ENCODE results near the gene PLXNB1. TPM values are rescaled to one million over a fixed set of nuclear protein-coding genes. Genes with fewer than 3 reads are reported as not detected.

PLXNB1 gene
- polyA plus RNA-seq, 6 donors from 2014 or later, result 0.03 to 0.37 TPM; not detected in 4

DNA sequence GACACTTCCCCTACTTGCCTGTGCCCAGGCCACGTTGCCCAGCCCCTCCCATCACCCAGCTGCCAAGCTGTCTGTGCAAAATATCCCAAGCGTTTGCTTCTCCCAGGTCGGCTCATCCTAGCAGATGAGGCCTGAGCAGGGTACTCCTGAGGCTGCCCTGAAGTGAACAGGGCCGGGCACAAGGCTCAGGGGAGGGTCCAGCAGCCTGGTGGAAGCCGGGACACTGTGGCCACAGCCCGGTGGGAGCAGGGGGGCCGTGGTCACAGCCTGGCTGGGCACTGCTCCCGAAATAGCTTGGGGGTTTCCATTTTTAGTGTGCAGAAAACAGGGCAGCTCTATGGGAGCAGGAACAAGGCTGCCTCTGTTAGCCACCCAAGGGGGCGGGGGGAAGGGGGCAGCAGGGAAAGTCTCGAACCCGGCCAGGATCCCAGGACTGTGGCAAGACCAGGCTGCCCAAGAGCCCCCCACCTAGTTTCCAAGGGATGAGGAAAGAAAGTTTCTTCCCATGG lies 3.4 kb downstream of the PLXNB1 start:
- Mint-ChIP-seq H3K27ac (no peak overlapping the region), H3K27me3 (peaks cover 7 to 24% (median 21%) of the 10 kb centered on the region in 3 donors), H3K4me1 (peaks cover 10 to 18% (median 12%) of the 10 kb centered on the region in 3 donors), H3K36me3 (no peaks in the 10 kb centered on the region), H3K4me3 (peak overlapping the region in 2 of 8 donors; percentile 29 to 66), H3K9me3 (no peaks in the 10 kb centered on the region)
- no peak for DNase-seq
- ATAC-seq (ENCODE audit: low read depth in 2 of 2), result no peak

DNA sequence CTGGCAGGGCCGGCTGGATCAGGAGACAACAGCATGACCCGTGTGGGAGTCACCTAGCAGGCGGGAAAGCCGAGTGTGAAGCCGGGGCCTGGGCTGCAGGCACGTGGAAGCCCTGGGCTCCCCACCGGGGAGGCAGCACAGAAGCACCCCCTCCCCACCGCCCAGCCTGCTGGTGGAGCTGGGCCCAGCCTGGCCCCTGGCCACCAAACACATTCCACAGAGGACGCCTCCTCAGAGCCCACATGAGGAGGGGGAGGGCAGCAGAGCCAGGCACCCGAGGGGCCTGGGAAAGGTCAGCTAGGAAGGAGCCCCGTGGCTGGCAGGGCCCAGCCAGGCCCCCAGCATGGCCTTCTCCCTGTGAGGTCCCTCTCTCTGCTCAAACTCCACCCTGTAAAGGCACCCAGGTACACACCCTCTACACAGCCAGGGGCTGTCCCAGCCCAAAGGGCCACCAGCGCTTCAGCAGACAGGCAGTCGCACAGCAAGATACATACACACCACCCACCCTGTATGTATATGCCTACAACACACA lies 4.5 kb downstream of the PLXNB1 start:
- no peak overlapping the region for H3K27ac Mint-ChIP-seq
- DNase-seq (no peak), ATAC-seq (ENCODE audit: low read depth in 2 of 2) (no peak)
- no peaks in the 10 kb centered on the region for H3K36me3 Mint-ChIP-seq
- H3K9me3 Mint-ChIP-seq, result no peaks in the 10 kb centered on the region
- peak overlapping the region in 1 of 8 donors; percentile 39 for H3K4me3 Mint-ChIP-seq
- H3K4me1 Mint-ChIP-seq, result peaks cover 5 to 7% (median 5%) of the 10 kb centered on the region in 3 donors
- H3K27me3 Mint-ChIP-seq, result peaks cover 7 to 24% (median 15%) of the 10 kb centered on the region in 3 donors

GRCh38 chr3:48423883-48424695 lies 5.8 kb downstream of the PLXNB1 start:
- Mint-ChIP-seq H3K4me1 (no peaks in the 10 kb centered on the region), H3K27ac (no peak overlapping the region), H3K9me3 (no peaks in the 10 kb centered on the region), H3K27me3 (peaks cover 7 to 19% (median 15%) of the 10 kb centered on the region in 3 donors), H3K4me3 (peak overlapping the region in 2 of 8 donors; percentile 34 to 39), H3K36me3 (no peaks in the 10 kb centered on the region)
- DNase-seq (no peak), ATAC-seq (ENCODE audit: low read depth in 2 of 2) (no peak)

DNA sequence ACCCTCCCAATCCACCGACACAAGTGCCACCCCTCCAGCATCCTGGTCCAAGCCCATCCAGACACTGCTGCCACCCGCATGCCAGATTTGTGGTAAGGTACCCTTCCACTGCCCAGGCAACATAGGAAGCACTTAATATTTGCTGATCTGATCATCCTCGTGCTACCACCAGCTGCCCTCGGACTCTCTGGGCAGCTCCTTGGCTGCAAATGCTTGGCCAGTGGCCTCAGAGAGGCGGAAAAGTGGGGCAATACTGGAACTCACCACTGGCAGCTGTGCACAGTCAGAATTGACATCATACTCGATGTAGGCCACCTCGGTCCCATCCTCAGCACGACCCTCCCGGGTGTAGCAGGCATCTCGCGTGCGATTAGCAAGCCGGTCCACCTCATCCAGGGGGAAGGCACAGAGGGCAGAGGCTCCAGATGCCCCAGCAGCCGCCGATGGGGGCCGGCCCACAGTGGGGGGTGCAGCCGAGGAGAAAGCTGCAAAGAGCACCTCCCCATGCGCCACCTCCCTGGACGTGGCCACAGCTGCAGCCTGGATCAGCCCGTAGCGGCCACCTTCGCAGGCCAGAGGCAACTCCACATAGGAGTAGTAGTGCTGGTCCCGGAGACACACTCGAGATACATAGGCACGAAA lies 6.5 kb downstream of the PLXNB1 start:
- ATAC-seq (ENCODE audit: low read depth in 2 of 2) (no peak), DNase-seq (no peak)
- Mint-ChIP-seq H3K9me3 (no peaks in the 10 kb centered on the region), H3K36me3 (no peaks in the 10 kb centered on the region), H3K4me3 (no peak overlapping the region), H3K27ac (no peak overlapping the region), H3K4me1 (no peaks in the 10 kb centered on the region), H3K27me3 (peaks cover 7 to 17% (median 13%) of the 10 kb centered on the region in 3 donors)

DNA sequence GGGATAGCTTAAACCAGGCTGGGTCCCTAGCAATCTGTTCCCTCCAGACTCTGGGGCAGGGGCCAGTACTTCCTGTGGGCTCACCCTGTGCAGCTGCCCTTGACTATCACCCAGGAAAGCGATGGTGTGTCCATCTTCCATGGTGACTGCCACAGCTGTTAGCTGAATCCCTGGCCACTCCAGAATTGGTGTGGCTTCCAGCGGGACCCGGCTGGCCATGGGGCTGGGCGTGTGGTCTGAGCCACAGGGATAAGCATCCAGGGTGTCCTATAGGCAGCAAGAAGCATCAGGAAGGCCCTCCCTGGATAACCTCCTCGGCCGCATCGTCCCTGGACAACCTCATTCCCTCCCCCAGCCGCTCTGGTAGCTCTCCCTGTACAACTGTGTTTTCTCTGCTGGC lies 7.2 kb downstream of the PLXNB1 start:
- Mint-ChIP-seq H3K27ac (peak overlapping the region in 1 of 6 donors; percentile 89), H3K4me1 (no peaks in the 10 kb centered on the region), H3K36me3 (no peaks in the 10 kb centered on the region), H3K9me3 (no peaks in the 10 kb centered on the region), H3K27me3 (peaks cover 3 to 10% (median 6%) of the 10 kb centered on the region in 3 donors), H3K4me3 (no peak overlapping the region)
- DNase-seq (no peak), ATAC-seq (ENCODE audit: low read depth in 2 of 2) (no peak)

- Mint-ChIP-seq H3K9me3 (no peaks in the 10 kb centered on the region), H3K27me3 (peaks cover 0 to 6% (median 2%) of the 10 kb centered on the region in 3 donors), H3K4me1 (no peaks in the 10 kb centered on the region), H3K27ac (no peak overlapping the region), H3K4me3 (no peak overlapping the region), H3K36me3 (no peaks in the 10 kb centered on the region)
- ATAC-seq (ENCODE audit: low read depth in 2 of 2), result no peak
- no peak for DNase-seq
These were observed 7.6 kb downstream of the PLXNB1 start for GRCh38 chr3:48422272-48422671.

DNA sequence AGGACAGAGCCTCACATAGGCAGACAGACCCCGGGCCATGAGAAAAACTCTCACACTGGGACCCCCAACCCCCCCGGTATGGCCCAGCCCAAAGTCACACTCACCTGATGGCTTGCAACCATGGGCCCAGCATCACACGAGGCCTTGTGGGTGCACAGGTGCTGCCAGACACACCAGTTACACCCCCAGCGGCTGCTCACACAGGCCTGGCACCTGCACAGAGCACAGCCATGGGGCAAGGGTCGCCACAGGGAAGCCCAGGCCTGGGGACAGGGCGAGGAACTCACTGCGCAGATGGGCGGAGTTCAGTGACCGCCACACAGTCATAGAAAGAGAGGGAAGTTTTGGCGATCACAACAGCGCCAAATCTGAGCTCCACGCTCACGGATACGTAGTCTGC lies 9.3 kb downstream of the PLXNB1 start:
- no peak for ATAC-seq (ENCODE audit: low read depth in 2 of 2)
- no peaks in the 10 kb centered on the region for H3K4me1 Mint-ChIP-seq
- H3K27me3 Mint-ChIP-seq, result no peaks in the 10 kb centered on the region
- H3K36me3 Mint-ChIP-seq, result no peaks in the 10 kb centered on the region
- H3K27ac Mint-ChIP-seq, result no peak overlapping the region
- no peak overlapping the region for H3K4me3 Mint-ChIP-seq
- DNase-seq, result no peak
- no peaks in the 10 kb centered on the region for H3K9me3 Mint-ChIP-seq

DNA sequence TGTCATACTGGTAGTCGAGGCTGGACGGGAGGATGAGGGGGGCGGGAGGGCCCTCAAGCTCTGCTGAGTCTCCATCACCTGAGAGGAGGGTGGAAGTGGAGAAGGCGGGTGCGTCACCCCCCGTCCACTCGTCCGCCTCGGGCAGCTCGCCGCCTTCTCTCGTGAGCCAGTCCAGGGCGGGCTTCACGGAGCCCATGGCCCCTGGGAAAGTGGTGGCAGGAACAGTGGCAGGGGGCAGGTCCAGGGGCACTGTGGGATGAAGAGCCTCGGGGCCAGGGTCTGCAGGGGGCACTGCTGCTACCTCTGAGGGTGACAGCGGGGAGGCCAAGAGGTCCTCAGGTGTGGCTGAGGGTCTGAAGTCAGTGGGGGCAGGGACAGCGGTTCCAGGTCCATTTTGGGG lies 10.3 kb downstream of the PLXNB1 start:
- no peaks in the 10 kb centered on the region for H3K4me1 Mint-ChIP-seq
- no peaks in the 10 kb centered on the region for H3K27me3 Mint-ChIP-seq
- H3K36me3 Mint-ChIP-seq, result no peaks in the 10 kb centered on the region
- no peak for DNase-seq
- no peaks in the 10 kb centered on the region for H3K9me3 Mint-ChIP-seq
- H3K4me3 Mint-ChIP-seq, result no peak overlapping the region
- no peak overlapping the region for H3K27ac Mint-ChIP-seq
- ATAC-seq (ENCODE audit: low read depth in 2 of 2), result no peak

DNA sequence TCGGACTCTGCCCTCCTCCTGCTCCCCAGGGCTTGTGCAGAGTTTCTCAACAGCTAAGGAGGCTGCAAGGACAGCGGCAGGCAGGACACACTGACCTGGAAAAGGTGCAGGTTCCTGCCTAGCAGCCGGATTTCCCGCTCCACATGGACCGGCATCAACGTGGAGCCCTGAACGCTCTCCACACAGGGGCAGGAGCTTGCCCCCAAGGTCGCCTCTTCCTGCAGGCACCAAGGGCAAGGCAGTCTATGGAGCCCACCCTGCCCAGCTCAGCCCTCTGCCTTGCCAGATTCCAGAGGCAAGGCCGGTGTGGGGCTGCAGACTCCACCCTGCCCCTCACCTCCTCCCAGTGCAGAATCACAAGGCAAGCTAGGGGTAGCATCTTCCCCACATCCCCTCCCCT lies 10.7 kb downstream of the PLXNB1 start:
- no peak overlapping the region for H3K27ac Mint-ChIP-seq
- H3K27me3 Mint-ChIP-seq, result no peaks in the 10 kb centered on the region
- no peak overlapping the region for H3K4me3 Mint-ChIP-seq
- DNase-seq, result no peak
- no peak for ATAC-seq (ENCODE audit: low read depth in 2 of 2)
- no peaks in the 10 kb centered on the region for H3K9me3 Mint-ChIP-seq
- H3K4me1 Mint-ChIP-seq, result no peaks in the 10 kb centered on the region
- H3K36me3 Mint-ChIP-seq, result no peaks in the 10 kb centered on the region

GRCh38 chr3:48418651-48419050 lies 11.2 kb downstream of the PLXNB1 start:
- Mint-ChIP-seq H3K36me3 (no peaks in the 10 kb centered on the region), H3K27ac (no peak overlapping the region), H3K4me1 (no peaks in the 10 kb centered on the region), H3K27me3 (no peaks in the 10 kb centered on the region), H3K4me3 (no peak overlapping the region), H3K9me3 (no peaks in the 10 kb centered on the region)
- no peak for ATAC-seq (ENCODE audit: low read depth in 2 of 2)
- DNase-seq, result no peak

GRCh38 chr3:48418140-48418539 lies 11.7 kb downstream of the PLXNB1 start:
- Mint-ChIP-seq H3K9me3 (no peaks in the 10 kb centered on the region), H3K4me3 (no peak overlapping the region), H3K27ac (no peak overlapping the region), H3K36me3 (no peaks in the 10 kb centered on the region), H3K4me1 (no peaks in the 10 kb centered on the region), H3K27me3 (no peaks in the 10 kb centered on the region)
- ATAC-seq (ENCODE audit: low read depth in 2 of 2), result no peak
- no peak for DNase-seq

DNA sequence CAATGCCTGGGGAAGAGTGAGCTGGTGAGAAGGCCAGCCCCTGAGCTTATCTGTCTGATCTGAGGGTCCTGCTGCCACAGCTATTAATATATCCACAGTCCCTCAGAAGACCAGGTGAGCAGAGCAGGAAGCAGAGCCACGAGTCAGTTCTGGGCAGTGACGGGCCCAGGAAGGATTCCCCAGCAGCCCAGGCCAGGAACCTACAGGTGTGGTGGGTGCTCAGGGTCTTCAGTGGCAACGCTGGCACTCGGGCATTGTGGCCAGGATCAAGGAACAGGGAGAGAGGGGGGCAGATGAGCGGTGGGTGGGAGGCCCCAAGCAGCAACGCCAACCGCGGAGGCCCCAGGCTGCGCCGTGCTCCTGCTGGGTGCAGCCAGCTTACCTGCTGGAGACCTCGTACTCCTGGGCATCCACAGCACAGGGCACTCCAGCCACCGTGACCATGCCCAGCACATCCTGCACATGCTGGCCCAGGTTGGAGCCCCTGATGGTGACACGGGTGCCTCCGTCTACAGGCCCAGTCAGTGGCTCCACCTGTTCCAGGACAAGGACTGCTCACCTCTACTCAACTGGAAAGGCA lies 12.3 kb downstream of the PLXNB1 start:
- H3K36me3 Mint-ChIP-seq, result no peaks in the 10 kb centered on the region
- no peak for ATAC-seq (ENCODE audit: low read depth in 2 of 2)
- no peak for DNase-seq
- H3K27me3 Mint-ChIP-seq, result no peaks in the 10 kb centered on the region
- no peak overlapping the region for H3K27ac Mint-ChIP-seq
- no peaks in the 10 kb centered on the region for H3K9me3 Mint-ChIP-seq
- H3K4me1 Mint-ChIP-seq, result no peaks in the 10 kb centered on the region
- no peak overlapping the region for H3K4me3 Mint-ChIP-seq

DNA sequence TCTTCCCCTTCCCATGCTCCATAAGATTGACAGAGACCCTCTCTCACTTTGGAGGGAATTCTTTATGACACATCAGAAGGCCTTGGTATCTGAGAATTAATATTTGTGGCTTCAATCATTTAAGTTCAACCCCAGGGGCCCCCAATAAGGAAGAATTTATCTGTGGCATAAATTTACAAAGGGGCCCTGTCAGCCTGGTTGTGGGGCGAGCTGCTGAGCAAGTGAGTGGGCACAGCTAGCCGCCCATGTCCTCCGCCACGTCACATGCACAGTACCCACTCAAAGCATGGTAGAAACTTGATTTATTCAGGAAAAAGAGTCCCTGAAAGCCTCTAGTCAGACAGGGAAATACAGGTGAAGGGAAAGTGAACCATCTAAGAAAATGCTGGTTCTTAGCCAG lies 13.3 kb downstream of the PLXNB1 start:
- no peaks in the 10 kb centered on the region for H3K9me3 Mint-ChIP-seq
- no peaks in the 10 kb centered on the region for H3K4me1 Mint-ChIP-seq
- DNase-seq (no peak), ATAC-seq (ENCODE audit: low read depth in 2 of 2) (no peak)
- H3K27ac Mint-ChIP-seq, result peak overlapping the region in 1 of 6 donors; percentile 18
- no peaks in the 10 kb centered on the region for H3K27me3 Mint-ChIP-seq
- H3K4me3 Mint-ChIP-seq, result no peak overlapping the region
- no peaks in the 10 kb centered on the region for H3K36me3 Mint-ChIP-seq
